HG03175 (cell line): ENCODE data around the gene ZC3H10.
"Not testable (repeated sequence)": the region's sequence is repeated elsewhere in the genome, so short reads cannot be mapped to it uniquely, and the experiment has no call there.

ENCODE experiments used
- ATAC-seq: cut with Tn5 transposase; IDR thresholded peaks from one replicate; pipeline ENCODE4 v1.9.1; 2021; ENCODE audit warnings: mild to moderate bottlenecking, moderate library complexity; ENCODE audit not compliant: unreplicated experiment

ZC3H10 gene

DNA sequence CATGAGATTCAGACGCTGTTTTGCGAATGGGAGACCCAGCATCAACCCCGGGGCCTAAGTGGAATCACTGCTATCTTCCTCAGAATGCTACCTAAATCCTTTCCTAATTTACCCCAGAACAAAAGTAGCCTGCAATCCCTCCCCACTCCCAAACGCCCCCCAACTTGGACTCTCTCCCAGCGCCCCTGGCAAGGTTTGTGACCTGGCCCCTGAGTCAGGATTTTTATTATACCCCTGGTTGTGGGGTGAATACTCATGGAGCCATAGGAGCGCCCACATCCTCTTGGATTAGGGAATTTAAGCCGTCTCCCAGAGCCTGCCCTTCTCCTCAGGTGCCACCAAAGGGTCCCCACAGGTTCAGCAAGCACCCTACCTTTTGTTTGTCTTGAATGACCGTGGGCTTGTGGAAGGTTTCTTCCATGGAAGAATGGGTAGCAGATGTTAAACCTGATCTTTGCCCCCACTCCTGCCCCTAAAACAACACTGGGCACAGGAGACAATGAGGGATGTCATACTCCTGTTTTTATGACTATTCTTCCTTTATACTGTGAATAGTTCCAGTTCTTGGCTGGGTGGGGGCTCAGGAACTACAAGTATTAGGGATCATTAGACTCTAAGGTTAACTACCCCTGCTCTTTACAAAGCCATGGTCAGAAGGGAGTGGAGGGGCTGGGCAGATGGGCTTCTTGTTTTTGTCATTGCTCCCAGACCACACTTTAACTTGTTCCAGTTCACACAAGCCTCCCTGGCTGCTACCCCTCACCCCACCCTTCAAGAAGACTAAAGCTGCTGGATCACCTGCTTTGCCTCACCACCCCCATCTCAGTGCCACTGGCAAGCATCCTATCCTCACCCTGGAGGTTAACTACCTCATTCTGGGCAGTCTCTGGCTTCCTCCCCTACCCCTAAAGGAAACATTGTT is 35.0 kb downstream of the ZC3H10 start:
- no peak for ATAC-seq

- ATAC-seq = no peak
Observed at GRCh38 chr12:56153678-56154065, 35.6 kb downstream of the ZC3H10 start.

- no peak for ATAC-seq
Observed at GRCh38 chr12:56154246-56154771, 36.2 kb downstream of the ZC3H10 start.

GRCh38 chr12:56154818-56155217 is 36.8 kb downstream of the ZC3H10 start:
- ATAC-seq = no peak

- no peak for ATAC-seq
Observed at GRCh38 chr12:56155256-56155845, 37.3 kb downstream of the ZC3H10 start.

- not testable (repeated sequence) for ATAC-seq
Observed at GRCh38 chr12:56156464-56157200, 38.6 kb downstream of the ZC3H10 start.

DNA sequence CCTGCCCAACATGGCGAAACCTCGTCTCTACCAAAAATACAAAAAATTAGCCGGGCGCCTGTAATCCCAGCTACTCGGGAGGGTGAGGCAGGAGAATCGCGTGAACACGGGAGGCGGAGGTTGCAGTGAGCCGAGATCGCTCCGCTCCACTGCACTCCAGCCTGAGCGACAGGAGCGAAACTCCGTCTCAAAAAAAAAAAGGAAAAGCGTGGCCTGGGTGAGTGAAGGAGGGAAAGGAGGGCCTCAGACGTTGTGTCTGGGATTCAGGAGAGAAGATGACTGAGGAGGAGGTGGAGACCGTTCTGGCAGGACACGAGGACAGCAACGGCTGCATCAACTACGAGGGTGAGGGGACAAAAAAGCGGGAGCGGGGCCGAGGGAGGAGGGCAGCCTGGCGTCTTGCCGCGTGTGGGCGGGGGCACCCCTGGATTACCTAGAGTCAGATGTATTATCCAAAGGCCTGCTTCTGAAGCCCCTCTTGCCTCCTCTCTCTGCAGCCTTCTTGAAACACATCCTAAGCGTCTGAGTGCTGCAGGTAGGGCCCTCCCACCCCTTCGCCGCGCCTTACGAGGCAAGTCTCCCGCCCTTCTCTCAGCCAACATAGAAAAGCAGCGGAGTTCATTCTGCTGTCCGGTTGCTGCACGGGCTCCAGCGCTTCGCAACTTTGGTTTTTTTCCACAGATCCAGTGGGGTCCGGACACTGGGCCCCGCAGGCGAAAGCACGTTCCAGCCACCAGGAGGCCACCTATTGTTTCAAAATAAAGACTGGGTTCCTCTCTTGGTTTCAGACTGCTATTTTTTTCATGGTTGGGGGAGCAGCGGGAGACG is 39.3 kb downstream of the ZC3H10 start:
- peak; percentile 47 for ATAC-seq

DNA sequence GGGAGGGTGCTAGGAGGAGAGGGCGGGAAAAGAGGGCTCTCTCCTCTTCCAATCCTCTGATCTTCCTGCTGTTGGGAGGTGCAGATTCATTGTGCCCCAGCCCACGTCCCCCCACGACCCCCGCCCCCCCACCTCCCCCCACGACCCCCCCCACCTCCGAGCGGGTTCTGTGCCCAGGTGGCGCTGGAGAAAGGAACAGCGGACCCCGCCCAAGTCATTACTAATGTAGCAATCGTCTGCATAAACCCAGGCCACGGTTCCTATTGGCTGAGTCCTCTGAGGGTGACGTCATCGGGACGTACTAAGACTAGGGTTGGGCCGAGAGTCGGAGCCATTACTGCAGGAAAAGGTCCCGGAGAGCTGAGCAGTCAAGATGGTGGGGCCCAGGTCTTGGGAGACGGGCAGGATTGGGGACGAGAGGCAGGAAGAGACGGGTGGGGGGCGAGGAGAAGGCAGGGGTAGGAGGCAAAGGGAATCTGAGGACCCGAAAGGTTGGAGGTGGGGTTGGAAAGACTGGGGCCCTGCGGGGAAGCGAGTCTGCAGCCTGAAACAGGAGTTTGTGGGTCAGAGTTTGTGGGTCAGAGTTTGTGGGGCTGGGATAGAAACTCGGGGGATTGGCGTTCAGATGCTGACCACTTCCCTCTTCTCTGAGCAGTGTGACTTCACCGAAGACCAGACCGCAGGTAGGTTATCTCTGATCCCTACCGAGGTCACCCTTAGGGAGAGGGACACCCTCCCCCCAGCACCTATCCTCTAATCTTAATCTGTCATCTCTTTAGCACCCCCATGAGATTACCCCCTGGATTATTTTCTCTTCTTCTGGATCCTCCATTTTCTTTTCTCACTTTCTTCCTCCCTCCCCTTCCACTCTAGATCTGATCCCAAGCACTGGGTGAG is 40.2 kb downstream of the ZC3H10 start, which contains the start of gene MYL6:
Gene MYL6 (plus strand): TSS at position 331 of the 897 bp plus-strand sequence. CDS start 43 bp downstream, at position 374.
- peak; percentile 88 for ATAC-seq

- no peak for ATAC-seq
Observed at GRCh38 chr12:56158926-56159461, 40.9 kb downstream of the ZC3H10 start.

- ATAC-seq = no peak
Observed at GRCh38 chr12:56159482-56160192, 41.6 kb downstream of the ZC3H10 start.

- ATAC-seq = no peak
Observed at GRCh38 chr12:56160193-56160763, 42.2 kb downstream of the ZC3H10 start.

- ATAC-seq = no peak
Observed at GRCh38 chr12:56160894-56161689, 43.0 kb downstream of the ZC3H10 start.

DNA sequence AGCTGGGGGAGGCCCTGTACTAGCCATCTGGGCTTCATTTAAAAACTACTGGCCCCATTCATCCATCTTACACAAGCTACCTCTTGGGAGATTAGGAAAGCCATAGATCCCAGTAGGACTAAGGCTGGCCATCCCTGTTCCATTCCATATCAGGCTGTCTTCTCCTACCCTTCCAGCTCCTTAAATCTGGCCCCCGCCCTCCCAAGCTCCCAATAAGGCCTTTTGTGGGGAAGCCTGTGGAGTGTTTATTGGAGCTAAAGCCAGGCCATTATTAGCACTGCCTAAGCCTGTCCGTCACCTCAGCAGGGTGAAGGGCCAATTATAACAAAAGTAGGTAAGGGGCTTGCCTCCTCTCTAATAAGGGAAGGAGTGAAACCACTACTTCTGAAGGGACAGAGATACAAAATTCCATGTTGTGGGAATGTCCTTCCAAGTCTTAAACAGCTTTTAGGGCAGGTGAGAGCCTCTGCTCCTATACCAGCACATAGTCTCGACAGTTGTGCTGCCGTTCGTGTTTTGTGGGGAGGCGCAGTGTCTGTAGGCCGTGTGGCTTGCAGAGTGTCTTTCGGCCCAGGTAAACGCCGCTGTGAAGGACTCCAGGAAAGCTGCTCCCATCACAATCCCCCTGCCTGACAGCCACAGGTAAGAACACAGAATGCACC is 43.8 kb downstream of the ZC3H10 start:
- no peak for ATAC-seq

DNA sequence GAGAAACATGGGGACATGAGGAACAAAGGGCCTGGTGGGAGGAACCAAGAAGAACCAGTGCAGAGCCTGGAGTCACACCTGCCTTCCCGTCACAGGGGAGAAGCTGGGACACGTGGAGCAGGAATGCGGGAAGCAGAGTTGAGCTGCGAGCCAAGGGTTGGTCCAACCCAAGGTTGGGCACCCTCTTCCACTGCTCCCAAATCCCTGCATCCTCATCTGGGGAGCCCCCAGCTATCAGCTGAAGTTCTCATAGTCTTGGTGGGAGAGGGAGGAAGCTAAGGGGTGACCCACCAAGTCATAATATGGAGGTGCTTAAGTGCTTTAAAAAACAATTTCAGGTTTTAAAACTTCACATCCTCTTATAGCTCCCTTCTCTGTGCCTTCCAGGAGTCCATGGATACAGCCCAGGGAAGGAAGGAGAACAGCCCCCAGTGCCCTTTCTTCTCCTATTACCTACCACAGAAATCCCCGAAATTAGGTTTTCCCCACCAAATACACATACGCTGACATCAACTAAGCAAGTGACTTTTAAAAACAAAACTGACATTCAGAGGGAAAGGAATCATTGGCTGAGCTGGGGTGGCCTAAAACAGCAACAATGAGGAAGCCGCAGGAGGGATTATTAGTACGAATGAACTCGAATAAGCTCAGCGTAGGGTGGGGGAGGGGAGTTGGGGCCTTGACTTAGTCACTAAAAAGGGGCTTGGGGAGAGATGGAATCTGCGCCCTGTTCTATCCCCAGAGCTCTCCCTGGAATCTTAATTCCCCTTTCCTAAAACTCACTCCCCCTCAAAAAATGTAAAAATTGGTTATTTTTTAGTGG is 44.6 kb downstream of the ZC3H10 start:
- ATAC-seq = no peak

DNA sequence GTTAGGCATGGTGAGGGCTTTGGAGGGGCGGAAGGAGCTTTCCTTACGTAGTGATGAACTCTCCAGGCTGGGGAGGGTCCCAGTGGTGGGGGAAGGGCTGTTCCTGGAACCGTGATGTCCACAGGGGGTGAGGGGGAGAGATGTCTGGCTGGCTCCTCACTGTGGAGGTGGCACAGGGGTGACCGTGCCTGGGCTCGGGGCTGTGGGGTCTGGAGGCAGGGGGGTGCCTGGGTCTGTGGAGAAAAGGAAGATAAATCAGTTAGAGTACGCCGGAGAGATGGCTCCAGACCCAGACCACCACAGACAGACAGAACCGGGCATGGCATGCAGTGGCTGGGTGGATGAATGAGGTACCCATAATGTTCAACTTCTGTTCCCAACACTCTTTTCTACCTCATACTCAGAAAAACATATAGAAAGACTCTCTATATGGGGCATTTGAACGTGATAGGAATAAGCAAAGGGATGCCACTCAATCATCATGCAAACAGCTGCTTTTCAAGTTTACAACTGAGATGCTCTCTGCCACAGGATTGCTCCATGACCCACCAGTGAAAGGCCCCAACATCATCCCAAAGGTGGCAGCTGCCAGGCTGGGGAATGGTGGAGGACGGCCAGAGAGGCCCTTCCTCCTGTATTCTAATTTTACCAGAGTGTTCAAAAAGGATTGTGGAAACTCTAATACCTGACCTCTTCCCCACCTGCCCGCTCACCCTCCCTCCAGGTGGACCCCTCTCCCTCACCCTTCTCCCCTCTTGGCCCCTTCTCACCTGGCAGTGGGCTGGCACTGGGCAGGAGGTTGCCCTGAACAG is 45.7 kb downstream of the ZC3H10 start:
- no peak for ATAC-seq
